HG03039 (cell line): ENCODE measurements around the gene ACSM2B.
"Not testable (repeated sequence)": the region's sequence is repeated elsewhere in the genome, so short reads cannot be mapped to it uniquely, and the experiment has no call there.

ENCODE experiments used
- ATAC-seq: cut with Tn5 transposase; IDR thresholded peaks from one replicate; pipeline ENCODE4 v1.9.1; 2021; ENCODE audit warnings: mild to moderate bottlenecking, moderate library complexity; ENCODE audit not compliant: unreplicated experiment

The ACSM2B gene

DNA sequence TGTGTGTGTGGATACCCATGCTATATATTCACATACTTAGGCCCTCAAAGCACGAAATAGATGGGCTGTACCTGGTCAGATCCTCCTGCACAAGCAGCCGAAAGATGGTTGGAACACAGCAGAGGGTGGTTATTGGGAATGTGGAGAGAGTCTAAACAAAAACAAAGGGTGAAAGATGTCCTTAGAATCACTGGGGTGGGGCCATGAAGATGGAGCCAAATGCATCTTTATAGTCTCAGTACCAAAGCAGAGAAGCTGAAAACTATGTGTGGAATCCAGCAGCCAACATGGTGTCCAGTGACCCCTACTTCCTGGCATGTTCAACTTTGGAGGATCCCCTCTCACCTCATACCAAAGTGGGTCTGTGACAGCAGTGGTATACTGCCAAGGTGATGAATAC, 19.5 kb upstream of the ACSM2B start:
- ATAC-seq, result not testable (repeated sequence)

DNA sequence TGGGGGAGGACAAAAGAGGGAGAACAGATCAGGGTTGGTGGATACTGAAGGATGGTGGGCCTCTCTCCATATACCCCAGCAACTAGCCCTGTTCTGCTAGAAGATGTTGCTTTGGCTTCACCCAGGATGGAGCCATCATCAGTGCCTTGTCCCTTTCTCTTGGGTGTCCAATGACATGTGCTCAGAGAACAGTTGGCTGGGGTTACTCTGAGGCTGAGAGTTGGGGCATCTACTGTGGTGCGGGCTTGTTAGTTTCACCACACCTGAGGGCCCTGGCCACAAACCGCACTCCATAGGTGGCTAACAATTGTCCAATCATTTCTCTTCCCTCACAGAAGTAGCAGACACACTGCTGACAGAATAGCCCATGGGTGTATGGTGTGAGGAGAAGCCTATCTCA, 18.9 kb upstream of the ACSM2B start:
- ATAC-seq, result not testable (repeated sequence)

DNA sequence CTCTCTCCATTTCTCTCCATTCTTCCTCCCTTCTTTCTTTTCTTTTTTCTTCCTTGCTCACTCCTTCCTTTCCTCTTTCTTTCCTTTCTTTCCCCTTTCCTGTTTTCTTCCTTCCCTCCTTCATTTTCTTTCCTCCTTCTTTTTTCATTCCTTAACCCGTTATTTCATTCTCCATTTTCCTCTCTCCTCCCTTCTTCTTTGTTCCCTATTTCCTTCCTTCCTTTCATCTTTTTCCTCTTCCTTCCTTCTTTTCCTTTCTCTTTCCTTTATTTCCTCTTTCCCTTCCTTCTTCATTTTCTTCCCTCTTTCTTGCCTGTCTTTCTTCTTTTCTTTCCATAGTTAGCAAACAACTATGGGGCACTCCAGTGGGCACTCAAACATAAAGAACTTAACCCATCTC, 16.6 kb upstream of the ACSM2B start:
- not testable (repeated sequence) for ATAC-seq

DNA sequence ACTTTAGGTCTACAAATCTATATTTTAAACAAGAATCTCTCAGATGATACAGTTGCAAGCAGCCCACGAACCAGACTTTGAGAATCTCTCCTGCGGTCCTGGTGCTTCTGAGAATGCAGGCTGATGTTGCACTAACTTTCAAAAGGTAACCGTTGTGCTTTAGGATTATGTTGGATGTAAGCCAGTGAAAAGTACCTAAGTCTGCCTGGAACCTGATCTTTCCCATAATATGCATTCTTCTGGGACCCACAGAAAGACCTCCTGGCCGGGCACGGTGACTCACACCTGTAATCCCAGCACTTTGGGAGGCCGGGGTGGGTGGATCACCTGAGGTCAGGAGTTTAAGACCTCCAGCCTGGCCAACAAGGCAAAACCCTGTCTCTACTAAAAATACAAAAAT, 13.3 kb upstream of the ACSM2B start:
- not testable (repeated sequence) for ATAC-seq

DNA sequence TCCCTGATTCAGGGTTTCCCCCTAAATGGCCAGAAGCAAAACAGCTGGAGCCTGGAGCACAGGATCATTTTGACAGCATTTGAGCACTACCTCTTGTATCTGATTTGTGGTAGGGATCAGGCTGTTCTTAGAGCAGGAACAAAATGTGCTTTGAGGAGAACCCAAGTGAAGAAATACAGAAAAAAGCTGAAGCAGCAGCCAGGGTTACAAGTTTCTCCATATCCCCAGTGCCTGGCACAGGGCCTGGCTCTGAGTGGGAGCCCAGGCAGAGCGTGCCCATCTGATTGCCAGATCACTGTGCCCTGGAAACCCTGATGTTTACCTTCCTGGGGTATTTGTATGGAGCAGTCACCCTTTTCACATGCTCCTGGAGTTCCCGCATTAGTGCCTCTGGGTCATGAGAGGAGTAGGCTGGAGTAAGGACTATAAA, 11.5 kb upstream of the ACSM2B start:
- not testable (repeated sequence) for ATAC-seq

DNA sequence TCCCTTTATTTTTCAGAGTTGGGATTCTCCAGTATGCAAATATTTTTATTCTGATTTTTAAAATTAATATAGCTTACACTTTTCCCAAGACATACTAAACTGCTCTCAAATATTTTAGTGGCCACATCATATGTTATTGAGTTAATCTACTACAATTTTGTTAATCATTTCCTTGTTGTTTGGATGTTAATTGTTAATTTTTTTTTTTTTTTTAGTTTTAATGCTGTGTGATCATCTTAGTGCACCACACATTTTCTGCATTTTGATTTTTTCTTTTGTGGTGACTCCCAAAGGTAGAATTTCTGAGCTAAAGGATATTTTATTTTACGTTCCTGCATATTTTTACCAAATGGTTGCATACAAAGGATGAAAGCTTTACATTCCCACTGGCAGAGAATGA, 10.5 kb upstream of the ACSM2B start:
- not testable (repeated sequence) for ATAC-seq

DNA sequence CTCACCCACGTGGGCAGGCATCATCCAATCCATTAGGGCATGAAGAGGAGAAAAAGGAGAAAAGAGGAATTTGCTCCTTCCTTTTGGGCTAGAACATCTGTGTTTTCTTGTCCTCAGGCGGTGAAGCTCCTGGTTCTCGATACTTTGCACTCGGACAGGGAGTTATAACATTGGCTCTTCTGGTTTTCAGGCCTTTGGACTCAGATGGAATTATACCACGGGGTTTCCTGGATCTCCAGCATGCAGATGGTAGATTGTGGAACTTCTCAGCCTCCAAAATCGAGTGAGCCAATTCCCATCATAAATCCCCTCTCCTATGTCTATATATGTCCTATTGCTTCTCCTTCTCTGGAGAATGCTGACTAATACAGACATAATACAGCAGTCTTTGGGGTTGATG, 9.9 kb upstream of the ACSM2B start:
- ATAC-seq, result not testable (repeated sequence)

DNA sequence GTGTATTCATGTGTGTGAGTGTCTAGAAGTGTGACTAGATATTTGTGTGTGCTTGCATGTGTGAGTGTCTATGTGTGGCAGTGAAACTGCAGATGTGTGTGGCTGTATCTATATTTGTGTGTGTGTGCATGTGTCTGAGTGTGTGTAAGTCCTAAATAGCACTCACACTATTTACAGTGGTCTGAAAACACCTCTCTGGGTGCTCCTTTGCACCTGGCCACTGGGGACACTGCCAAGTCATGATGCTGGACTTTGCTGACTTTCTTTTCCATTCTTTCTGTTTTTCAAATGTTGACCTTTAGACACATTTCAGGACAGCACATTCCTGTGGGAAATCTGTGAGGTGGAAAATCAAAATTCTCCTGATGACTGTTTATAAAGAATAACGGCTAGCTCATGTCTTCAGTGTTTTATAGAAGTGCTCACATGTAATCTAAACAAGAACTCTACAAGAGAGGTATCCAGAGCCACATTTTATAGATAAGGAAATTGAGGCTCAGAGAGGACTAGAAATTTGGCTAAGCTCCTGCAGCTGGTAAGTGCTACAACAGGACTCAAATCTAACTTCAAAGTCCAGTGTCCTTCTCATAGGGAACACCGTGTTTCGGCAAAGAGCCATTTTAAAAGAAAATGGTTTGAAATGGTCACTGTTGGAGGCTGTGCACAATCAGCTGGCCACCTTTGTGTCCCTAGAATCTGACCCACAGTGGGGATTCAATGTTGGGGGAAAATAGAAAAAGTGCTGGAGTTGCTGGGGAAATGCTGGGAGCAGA, 4.5 kb upstream of the ACSM2B start:
- ATAC-seq, result not testable (repeated sequence)

DNA sequence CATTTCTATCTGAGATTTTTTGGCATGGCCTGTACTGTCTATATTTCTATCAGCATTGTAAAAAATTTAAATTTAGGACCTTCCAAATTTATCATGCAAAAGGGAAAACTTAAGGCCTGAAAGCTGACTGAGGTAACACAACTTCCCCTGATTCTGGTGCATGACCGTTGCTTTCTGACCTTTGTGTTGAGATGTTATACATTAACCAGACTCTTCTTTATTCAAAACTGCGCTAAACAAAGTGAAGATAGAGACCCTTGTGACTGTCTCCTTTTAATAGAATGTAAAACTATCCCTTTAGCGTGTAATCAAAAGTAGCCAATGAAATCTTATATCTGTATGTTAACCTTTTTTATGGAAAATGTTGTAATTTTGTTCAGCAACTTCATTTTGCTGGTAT, 1.9 kb upstream of the ACSM2B start:
- not testable (repeated sequence) for ATAC-seq

DNA sequence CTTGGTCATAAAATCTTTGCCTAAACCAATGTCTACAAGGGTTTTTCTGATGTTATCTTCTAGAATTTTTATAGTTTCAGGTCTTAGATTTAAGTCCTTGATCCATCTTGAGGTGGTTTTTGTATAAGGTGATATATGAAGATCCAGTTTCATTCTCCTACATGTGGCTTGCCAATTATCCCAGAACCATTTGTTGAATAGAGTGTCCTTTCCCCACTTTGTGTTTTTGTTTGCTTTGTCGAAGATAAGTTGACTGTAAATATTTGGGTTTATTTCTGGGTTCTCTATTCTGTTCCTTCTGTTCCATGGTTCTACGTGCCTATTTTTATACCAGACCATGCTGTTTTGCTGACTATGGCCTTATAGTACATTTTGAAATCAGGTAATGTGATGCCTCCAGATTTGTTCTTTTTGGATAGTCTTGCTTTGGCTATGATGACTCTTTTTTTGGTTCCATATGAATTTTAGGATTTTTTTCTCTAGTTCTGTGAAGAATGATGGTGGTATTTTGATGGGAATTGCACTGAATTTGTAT, 7.0 kb downstream of the ACSM2B start:
- not testable (repeated sequence) for ATAC-seq

DNA sequence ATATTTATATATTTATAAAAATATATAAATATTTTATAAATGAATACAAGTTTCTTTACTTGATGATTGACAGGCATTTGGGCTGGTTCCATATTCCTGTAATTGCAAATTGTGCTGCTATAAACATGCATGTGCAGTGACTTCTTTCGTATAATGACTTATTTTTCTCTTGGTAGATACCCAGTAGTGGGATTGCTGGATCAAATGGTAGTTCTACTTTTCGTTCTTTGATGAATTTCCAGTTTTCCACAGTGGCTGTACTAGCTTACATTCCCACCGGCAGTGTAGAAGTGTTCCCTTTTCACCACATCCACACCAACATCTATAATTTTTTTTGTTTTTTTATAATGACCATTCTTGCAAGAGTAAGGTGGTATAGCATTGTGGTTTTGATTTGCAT, 7.8 kb downstream of the ACSM2B start:
- no peak for ATAC-seq

DNA sequence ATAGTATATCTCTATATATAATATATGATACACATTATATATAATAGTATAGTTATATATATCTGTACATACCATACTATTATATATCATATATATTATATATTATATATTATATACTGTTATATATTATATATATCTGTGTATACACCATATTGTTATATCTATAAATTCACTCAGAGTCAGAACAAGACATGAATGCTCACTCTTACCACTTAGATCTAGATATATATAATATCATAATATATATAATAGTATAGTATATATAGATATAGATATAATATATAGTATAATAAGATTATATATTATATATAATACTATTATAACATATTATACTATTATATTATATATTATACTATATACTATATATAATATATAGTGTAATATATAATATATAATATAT, 9.3 kb downstream of the ACSM2B start:
- no peak for ATAC-seq

DNA sequence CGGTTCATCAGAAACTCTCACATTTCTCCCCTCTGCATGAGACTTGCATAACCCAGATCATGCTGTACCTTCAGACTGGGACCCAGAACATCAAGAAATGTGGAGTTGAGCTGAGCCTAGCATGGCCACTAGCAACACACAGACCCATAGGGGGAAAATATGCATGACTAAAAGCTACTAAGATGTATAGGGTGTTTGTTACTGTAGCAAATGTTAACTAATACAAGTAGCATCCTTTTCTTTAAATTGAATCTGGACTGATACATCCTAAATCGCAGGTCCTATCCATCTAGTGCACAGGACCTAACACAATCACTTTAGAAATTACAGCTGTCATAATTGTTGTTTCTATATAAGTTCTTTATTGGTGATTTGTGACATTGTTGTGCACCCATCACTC, 10.8 kb downstream of the ACSM2B start:
- not testable (repeated sequence) for ATAC-seq

DNA sequence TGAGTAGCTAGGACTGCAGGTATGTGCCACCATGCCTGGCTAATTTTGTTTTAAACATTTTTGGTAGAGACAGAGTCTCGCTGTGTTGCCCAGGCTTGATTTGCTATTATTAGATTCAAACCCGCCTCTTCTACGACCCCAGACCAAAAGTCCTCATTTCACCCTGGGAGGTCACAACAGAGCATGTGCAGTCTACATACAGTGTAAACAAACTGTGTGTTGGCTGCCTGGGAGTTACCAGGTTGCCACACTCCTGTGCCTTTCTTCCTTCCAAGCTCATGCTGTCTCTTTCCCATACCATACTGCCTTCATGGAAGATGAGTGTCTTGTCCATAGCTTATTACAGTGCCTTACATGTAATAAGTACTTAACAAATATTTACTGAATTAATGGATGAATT, 11.9 kb downstream of the ACSM2B start:
- ATAC-seq, result not testable (repeated sequence)

DNA sequence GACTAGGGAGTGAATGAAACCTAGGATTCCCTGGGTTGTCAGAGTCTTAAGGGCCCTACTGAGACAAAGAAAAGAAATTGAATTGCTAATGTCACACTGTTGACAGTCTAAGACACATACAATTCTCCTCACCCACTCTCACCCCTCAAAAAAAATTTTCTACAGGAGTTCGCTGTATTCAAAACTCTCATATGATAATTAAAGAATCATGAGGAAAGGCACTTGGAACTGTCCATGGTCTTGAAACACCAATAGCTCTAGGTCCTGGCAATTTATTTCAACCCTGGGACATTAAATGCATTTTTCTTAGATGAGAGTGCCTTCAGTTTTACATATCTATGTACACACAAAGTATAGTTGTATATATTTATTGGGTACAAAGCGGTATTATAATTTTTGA, 20.5 kb downstream of the ACSM2B start:
- ATAC-seq, result not testable (repeated sequence)

DNA sequence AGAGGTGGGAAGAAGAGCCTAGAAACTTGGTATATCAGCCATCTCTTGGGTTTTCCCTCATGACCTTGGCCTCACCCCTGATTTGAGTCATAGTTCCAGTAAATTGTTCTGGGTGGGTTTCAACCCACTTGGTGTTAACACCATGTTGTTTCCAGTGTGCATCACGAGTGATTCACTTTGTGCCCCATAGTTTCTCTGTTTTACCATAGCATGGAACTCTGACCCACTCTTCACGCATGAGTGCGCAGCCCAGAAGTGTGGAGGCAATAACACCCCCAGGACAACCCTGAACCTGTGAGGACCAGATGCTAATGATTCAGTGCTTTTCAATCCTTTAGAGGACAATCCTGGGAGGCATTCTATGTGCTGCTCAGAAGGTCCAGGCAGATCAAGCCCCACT, 21.5 kb downstream of the ACSM2B start:
- ATAC-seq, result not testable (repeated sequence)

DNA sequence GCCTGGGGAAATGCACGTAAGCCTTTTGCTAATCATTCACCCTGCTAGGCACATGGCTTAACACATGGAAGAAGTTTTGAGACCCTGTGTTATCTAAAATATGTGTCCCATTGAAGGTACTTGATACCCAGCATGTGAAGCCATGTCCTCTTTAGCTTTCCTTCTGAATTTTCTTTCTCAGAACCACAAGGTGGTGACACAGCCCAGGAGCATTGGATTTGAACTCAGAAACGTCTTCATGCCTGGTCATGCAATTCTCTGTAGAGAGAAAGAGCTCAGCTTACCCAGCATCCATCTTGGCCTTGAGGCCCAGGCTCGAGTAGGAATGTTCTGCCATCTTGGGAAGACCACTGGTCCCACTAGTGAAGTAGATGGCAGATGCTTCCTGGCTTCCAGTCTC, 22.7 kb downstream of the ACSM2B start:
- ATAC-seq, result not testable (repeated sequence)

DNA sequence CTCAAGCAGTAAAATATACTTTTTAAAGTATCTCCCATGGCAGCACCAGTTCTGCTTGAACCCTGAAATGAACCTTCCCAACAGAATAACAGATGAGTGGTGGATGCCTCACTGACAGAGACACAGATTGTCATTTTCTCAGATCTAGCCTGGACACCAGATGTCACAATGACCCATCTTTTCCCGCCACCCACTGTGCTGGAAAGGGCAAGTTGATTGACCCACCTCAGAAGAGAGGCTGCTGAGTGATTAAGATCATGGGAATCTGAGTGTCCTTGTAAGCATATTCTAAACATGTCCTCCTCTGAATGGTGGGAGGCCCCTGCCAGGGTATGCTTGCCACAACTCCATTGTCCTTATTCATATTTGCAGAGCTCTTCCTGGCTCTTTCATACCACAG, 29.2 kb downstream of the ACSM2B start:
- ATAC-seq, result not testable (repeated sequence)

DNA sequence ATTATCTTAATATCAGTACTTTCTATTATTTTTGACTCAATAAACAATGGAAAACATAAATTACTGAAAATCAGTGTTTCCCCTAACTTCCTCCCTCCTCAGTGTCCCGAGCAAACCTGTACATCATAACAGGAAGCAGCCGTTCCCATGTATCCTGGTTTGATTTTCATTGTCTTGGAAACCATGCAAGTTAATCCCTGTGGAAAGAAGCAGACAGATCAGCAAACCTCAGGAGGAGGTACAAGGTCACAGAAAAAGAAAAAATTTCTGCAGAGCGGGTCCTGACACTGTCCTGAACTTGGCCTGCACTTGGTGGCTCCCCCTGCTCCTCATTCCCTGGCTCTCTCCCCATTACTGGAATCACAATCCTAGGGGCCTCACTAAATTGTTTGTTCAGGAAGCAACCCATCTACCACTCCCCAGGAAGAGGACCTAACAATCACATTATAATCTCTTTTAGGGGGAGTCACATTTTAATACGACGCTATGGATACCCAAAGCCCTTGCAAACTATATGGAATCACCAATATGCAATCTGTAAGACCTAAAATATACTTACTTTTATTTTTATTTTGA, 29.8 kb downstream of the ACSM2B start:
- not testable (repeated sequence) for ATAC-seq

DNA sequence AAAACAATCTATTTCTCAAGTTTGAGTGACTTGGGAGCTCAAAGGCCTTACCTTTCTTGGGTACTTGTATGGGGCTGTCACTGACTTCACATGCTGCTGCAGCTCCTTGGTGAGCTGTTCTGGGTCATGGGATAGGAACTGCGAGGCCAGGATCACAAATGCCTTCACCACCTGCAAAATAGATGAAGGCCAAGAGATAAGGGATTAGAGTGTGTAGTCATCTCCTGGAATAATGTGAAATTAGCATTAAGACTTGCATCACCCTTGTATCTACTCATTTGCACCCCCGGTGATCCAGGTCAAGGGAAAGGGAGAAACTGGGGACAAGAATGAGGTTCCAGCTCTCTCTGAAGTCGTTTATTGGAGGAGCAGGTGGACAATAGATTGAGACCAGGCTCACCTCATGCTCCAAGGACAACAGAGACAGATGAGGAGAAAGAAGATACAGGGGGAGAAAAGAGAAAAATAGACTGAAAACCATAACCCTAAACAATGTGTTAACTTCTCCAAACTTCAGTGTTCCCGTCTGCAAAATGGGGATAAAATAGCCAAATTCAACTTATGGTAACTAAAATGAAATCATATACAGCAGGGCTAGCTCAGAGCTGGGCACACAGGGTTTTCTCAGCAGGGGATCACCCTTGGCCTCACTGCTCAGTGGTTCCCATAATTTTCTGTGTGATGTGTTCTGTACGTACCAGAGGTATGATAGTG, 35.4 kb downstream of the ACSM2B start:
- ATAC-seq, result not testable (repeated sequence)

DNA sequence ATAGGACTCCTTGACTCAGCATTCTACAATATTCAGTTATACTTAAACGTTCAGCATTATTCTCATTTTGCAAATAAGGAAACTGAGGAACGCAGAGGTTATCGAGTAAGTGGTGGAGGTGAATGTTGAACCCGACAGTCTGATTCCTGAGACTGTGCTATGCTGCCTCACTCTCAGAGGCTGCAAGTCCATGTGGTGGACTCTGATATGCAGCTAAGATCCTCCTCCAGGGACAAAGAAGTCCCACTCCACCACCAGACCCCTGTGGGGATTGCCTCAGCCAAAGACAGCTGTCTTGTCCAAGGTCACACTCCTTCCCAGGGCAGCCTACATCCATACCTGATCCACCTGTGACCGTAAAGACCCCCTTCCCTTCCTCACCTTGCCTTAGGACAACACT, 37.5 kb downstream of the ACSM2B start:
- ATAC-seq, result no peak

DNA sequence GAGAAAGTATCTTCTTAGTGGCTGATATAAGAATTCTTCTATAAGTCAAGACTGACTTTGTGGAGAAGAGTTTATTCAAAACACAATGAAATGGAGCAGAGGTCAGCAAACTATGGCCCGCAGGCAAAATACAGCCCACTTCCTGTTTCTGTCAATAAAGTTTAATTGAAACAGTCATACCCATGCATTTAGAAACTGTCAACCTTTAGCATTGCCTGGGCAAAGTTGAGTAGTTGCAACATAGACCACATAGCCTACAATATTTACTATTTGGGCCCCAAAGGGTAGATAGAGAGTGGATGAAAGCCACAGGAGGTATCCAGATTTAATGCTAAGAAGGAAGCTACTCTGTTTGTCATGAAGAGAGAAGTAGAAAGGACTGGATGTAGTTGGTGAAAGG, 38.0 kb downstream of the ACSM2B start:
- no peak for ATAC-seq
